CD4-positive, alpha-beta T cell treated with Interleukin-10 for 1 hour (primary cell): ENCODE data around the gene MRGPRD.

Experiments
- DNase-seq: peaks from one replicate; pipeline ENCODE4 v3.0.0-alpha.2; 2020

MRGPRD gene, protein sequence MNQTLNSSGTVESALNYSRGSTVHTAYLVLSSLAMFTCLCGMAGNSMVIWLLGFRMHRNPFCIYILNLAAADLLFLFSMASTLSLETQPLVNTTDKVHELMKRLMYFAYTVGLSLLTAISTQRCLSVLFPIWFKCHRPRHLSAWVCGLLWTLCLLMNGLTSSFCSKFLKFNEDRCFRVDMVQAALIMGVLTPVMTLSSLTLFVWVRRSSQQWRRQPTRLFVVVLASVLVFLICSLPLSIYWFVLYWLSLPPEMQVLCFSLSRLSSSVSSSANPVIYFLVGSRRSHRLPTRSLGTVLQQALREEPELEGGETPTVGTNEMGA

GRCh38 chr11:68980776-68981065 lies at the start of gene MRGPRD:
MRGPRD (minus strand) TSS chr11:68980986; CDS start chr11:68980986, 0 bp downstream.
- DNase-seq = no peak

DNA sequence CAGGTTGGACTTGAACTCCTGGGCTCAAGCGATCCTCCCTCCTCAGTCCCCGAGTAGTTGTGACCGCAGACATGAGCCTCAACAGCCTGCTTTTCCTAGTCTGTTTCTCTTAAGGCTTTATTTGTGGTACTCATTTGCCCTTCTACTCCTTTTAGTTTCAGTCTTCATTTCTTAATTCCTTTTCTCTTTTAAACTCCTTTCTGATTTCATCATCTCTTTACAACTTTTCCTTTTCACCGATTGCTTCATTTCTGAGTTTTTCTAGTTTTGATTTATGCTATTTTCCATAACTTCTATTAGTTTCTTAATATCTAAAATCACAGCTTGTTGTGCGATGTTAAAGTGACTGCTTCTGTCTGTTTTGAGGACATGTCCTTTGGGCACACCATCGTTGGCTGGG lies 49.5 kb upstream of the MRGPRD start:
- no peak for DNase-seq

DNA sequence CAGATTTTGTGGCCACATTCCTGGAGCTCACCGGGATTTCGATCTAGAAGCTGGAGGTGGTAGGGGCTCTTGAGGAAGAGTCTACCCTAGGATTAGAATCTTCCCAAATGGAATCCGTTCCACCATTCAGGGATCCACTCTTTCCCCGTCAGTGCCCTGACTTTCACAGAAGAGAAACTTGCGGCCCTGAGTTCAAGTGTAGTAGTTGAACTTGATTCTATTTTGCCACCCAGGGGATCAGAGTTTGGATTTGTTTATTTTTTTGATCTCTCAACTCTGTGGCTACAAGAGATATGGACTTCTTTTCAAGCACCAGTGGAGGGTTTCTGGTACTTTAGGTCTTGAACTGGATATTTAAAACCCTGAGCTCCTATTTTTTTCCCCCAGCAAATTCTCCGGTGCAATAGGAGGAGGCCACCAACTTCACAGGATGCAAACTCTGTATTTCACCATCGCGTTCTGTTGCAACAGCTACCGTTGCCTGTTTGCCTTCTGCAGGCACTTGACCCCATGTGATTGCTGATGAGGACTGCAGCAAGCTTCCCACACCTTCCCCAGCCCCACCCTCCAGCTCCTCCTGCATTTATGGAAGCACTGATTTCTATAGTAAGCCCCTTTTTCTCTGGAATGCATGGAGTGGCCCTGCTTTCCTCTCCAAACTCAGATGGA lies 47.1 kb upstream of the MRGPRD start:
- no peak for DNase-seq

DNA sequence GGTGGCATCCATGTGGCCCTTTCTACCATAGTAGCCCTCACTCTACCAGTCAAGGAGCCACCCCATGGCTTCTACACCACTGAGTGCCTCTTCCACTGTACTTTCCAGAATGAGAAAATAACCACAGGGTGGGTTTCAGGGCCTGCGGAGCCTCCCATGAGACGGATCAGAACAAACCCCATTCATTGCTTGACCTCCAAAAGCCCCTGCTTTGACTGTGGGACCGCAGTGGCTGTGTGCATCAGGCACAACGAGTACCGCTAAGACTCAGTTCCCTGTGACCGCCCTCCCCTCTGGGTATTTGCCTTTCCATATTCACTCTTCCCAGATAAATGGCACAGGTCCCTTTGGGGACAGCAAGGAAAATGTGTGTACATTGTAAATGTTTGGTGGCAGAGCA lies 43.7 kb upstream of the MRGPRD start:
- DNase-seq = no peak

DNA sequence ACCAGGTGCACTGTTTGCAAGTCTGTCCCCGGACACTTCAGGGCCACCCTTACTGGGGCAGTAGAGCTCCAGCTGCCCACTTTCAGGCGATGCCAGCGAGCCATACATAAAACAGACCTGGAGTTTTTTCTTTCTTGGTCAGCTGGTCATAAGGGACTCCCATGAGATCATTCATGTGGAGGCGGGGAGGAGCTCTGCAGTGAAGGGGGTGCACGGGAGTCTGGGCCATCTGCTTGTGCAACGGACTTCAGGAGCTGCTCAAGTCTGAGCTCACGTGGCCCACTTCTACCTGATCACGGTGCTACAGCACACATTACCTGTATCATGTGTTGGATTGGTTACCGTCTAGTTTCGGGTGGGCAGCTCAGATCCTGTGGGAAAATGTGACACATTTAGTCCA lies 41.5 kb upstream of the MRGPRD start:
- DNase-seq = no peak

- no peak for DNase-seq
These were observed 38.1 kb upstream of the MRGPRD start for GRCh38 chr11:69018924-69019323.

DNA sequence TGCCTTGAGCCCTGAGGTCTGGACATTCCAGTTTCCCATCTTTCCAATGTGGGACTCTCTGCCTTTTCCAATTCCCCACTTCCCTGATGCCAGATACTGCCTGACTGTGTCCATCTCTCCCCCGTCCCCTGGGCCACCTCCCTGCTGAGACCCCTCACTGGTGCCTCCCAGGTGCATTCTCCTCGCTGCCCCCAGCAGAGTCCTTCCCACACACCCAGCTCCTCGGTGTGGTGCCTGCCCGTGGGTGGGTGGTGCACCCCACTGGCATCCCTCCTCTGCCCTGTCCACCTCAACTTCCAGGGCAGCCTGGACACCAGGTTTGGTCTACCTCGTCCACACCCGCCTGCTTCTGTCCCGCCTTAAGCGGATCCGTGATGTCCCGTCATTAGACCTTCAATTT lies 37.2 kb upstream of the MRGPRD start:
- no peak for DNase-seq

DNA sequence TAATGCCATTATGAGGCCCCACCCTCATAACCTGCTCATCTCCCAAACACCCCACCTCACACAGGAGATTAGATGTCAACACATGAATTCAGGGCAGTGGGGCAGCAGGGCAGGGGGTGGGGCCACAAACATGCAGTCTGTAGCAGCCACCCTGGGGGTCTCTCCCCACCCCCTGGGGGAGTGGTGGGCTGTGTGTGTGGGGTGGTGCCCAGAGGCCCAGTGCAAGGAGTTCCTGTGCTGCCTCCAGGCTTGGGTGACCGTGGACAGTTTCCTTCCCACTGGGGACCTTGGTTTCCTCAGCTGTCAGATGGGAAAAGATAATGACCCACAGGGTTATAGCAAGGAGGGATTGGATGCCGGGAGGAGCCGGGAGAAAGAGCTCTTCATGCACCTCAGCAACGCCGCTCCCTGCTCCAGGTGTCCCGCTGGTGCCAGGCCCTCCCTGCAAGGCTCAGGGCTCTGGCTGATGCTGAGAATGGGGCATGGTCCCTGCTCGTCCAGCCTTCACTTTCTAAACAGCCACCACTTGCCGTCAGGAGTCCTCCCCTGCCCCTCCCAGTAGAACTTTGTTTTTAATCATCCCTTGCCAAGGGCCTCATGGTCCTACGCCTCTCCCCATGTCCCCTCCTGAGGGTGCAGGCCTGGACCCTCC lies 34.2 kb upstream of the MRGPRD start:
- DNase-seq = no peak

GRCh38 chr11:69014084-69014851 lies 33.5 kb upstream of the MRGPRD start:
- no peak for DNase-seq

GRCh38 chr11:69013009-69013951 lies 32.5 kb upstream of the MRGPRD start, which contains the start of gene MRGPRF:
MRGPRF (minus strand) TSS chr11:69013246; CDS start chr11:69009901, 3,345 bp downstream.
- no peak for DNase-seq

DNA sequence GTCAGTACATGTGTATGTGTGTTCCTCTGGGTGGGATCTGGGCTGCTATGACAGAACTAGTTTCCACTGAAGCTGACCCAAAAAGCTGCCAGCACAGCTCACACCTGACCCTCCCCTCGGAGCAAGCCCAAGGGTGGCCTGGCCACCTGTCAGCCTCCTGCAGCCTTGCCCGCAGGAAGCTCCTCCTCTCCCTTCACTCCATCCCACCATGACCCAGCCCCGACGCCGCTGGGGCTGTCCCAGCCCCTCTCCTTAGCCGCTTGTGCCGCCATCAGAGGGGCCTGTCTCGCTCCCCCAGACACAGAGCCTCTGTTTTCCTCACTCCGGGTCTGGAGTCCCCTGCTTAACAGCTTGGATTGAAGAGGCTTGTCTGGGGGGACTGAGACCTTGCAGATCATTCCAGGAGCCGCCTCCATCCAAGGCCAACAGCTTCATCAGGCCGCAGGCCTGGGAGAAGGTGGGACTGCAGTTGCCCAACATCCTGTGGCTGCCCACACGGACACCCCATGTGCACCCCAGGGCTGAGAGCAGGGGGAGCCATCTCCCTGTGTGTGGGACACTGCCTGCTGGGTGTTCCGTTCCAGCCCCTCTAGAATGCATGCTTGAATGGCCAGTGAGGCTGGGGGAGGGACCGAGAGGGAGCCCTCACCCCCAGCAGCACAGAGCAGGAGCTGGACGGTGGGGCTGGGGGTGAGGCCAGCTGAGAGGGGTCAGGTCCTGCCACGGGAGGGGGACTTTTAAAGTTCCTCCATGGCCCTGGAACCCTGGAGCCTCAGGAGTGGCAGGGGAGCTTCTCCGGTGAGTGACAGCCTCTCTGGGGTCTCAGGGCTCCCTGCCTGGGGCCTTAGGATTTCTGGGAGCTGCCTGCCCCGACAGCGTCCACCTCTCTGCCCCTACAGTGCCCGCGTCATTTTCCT lies 31.6 kb upstream of the MRGPRD start:
- DNase-seq = no peak

DNA sequence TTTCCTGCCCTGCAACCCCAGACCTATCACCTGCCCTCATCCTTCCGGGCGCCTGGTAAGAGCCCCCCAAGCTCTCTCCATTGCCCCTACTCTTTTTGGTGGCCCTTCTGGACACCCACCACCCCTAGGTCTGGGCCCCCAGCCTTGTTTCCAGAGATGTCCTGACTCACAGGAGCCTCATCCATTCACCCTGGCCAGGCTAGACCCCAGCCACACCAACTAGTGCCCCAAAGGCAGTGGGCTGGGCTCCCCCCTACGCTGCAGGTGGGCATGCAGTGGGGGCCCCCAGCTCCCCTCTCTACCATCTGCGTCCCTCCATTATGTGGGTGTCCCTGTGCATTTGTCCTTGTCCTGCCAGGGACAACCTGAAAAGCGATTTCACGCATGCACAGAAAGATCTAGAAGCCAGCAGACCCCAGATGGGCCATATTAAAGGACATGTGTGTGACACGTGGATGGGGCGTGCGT lies 30.9 kb upstream of the MRGPRD start:
- DNase-seq = no peak

GRCh38 chr11:69010964-69011623 lies 30.3 kb upstream of the MRGPRD start:
- peak; percentile 24 for DNase-seq

- DNase-seq = no peak
These were observed 29.6 kb upstream of the MRGPRD start for GRCh38 chr11:69010361-69010891.

- DNase-seq = no peak
These were observed 28.8 kb upstream of the MRGPRD start for GRCh38 chr11:69009441-69010211.

DNA sequence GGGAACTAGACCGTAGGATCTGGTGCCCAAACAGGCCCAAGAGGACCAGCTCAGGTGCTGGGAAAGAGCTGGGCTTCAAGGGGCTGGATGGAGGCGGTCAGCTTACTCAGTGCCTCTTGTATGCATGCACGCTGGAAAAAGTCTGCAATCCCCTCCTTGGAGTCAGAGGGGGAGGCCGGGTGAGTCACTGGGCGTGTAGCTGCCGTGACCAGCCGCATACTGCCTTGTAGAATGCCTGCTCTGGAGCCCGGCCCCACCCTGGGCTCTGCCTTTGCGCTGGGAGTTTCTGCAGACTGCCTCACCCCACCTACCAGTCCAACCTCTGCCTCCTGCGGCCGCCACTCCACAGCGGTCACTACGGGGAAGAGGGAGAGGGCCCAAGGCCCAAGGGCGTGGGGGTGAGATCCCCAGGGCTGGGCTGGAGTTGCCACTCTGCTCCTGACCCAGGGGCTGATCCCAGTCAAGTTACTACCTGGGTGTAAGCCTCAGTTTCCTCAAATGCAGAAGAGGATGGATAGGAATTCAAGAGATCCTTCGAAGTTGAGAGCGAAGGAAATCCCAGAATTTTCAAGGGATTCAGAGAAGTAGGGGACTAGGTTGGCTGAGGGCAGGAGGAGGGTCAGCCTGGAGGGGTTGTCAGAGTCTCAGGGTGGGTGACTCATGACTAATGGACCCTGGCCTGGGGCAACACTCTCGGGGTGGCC lies 28.1 kb upstream of the MRGPRD start:
- no peak for DNase-seq

GRCh38 chr11:69007975-69008381 lies 27.2 kb upstream of the MRGPRD start:
- DNase-seq = no peak

- DNase-seq = no peak
These were observed 26.0 kb upstream of the MRGPRD start for GRCh38 chr11:69006816-69007215.
